NCI-H82 treated with DMSO at 0.1 percent for 48 hours (cell line): ENCODE data around the gene NCOA7.

Experiments
- DNase-seq: peaks from one replicate; lab custom pipeline; 2025; ENCODE audit not compliant: unreplicated experiment; lab: John Stamatoyannopoulos, UW

Gene NCOA7

GRCh38 chr6:125812394-125813292 is 21.9 kb downstream of the NCOA7 start:
- no peak for DNase-seq

GRCh38 chr6:125814481-125814880 is 23.7 kb downstream of the NCOA7 start:
- no peak for DNase-seq

GRCh38 chr6:125815080-125815910 is 24.5 kb downstream of the NCOA7 start:
- DNase-seq = no peak

- DNase-seq = no peak
These were observed 26.1 kb downstream of the NCOA7 start for GRCh38 chr6:125816828-125817280.

- no peak for DNase-seq
These were observed 27.5 kb downstream of the NCOA7 start for GRCh38 chr6:125818225-125818657.

- DNase-seq = no peak
These were observed 28.1 kb downstream of the NCOA7 start for GRCh38 chr6:125818772-125819260.

GRCh38 chr6:125819535-125820326 is 29.0 kb downstream of the NCOA7 start:
- DNase-seq = no peak

GRCh38 chr6:125821825-125822281 is 31.1 kb downstream of the NCOA7 start:
- DNase-seq = no peak

- DNase-seq = no peak
These were observed 32.4 kb downstream of the NCOA7 start for GRCh38 chr6:125823180-125823579.

- DNase-seq = no peak
These were observed 34.4 kb downstream of the NCOA7 start for GRCh38 chr6:125824946-125825771.

GRCh38 chr6:125826695-125827463 is 36.1 kb downstream of the NCOA7 start:
- DNase-seq = no peak

- DNase-seq = no peak
These were observed 37.1 kb downstream of the NCOA7 start for GRCh38 chr6:125827788-125828320.

- DNase-seq = no peak
These were observed 37.8 kb downstream of the NCOA7 start for GRCh38 chr6:125828476-125829039.

- DNase-seq = no peak
These were observed 38.7 kb downstream of the NCOA7 start for GRCh38 chr6:125829433-125829832.

GRCh38 chr6:125831659-125832058 is 40.9 kb downstream of the NCOA7 start:
- DNase-seq = no peak

- DNase-seq = no peak
These were observed 41.8 kb downstream of the NCOA7 start for GRCh38 chr6:125832391-125833117.

GRCh38 chr6:125834348-125834747 is 43.6 kb downstream of the NCOA7 start:
- no peak for DNase-seq

GRCh38 chr6:125835221-125835744 is 44.5 kb downstream of the NCOA7 start:
- DNase-seq = no peak
